Gastroesophageal sphincter (tissue), 4 donors: ENCODE data around the gene GLOD5. TPM values are rescaled to one million over a fixed set of nuclear protein-coding genes. Genes with fewer than 3 reads are reported as not detected.

Source experiments
- ATAC-seq: fragments of 150-250 bp; one replicate; pipeline ENCODE4 v1.9.1; 2016; ENCODE audit warnings: mild to moderate bottlenecking, moderate library complexity
- H3K27ac ChIP-seq, 4 donors: fragments of 200-600 bp; sonication (generic) in 3 of 4; 1 replicate in 3 of 4; 2 replicates in 1 of 4; pipeline ENCODE4 v1.5.1; 2016 to 2019
- H3K27me3 ChIP-seq: fragments of 200-600 bp; sonication (generic); one replicate; pipeline ENCODE4 v1.5.1; 2019
- H3K36me3 ChIP-seq, 2 donors: fragments of 200-600 bp; sonication (generic); one replicate each; pipeline ENCODE4 v1.5.1; 2019; ENCODE audit warnings: control low read depth in 1 of 2
- H3K4me1 ChIP-seq, 3 donors: fragments of 200-600 bp; sonication (generic); 1 replicate in 2 of 3; 2 replicates in 1 of 3; pipeline ENCODE4 v1.5.1; 2016 to 2019; ENCODE audit warnings: control low read depth in 2 of 3
- H3K4me3 ChIP-seq, 2 donors: fragments of 200-600 bp; sonication (generic); one replicate each; pipeline ENCODE4 v1.5.1; 2019; ENCODE audit warnings: mild to moderate bottlenecking in 1 of 2, moderate library complexity in 1 of 2
- H3K9me3 ChIP-seq, 3 donors: fragments of 200-600 bp; sonication (generic); one replicate each; pipeline ENCODE4 v1.5.1; 2017 to 2019; ENCODE audit warnings: control low read depth in 2 of 3
- EP300 ChIP-seq: sonication (generic); formaldehyde crosslinking; IDR thresholded peaks from one replicate; pipeline ENCODE4 v1.6.1; 2017; ENCODE audit warnings: antibody characterized with exemption, mild to moderate bottlenecking
- POLR2A ChIP-seq, 2 donors: fragments of 450-650 bp; IDR thresholded peaks; one replicate each; pipeline ENCODE4 v1.6.1; 2017; ENCODE audit warnings: antibody characterized with exemption in 2 of 2, mild to moderate bottlenecking in 2 of 2, moderate library complexity in 1 of 2
- POLR2AphosphoS5 ChIP-seq: sonication (generic); formaldehyde crosslinking; IDR thresholded peaks from one replicate; pipeline ENCODE4 v1.6.1; 2017; ENCODE audit warnings: antibody characterized with exemption
- WGBS, 2 donors: methylation state at CpG; one replicate each; pipeline ENCODE4 v1.1.5; 2018; ENCODE audit warnings: low coverage in 1 of 2; 5-methylcytosine and 5-hydroxymethylcytosine counted together
- total RNA-seq, 4 donors: library from RNA; depleted of rRNA; stranded (reverse); fragments of >200 nt; gene quantifications; one replicate each; pipeline ENCODE4 v1.1.0, GENCODE V29; 2016
- TF ChIP-seq, protein P1 (sequence below), 4 experiments: fragments of 200-600 bp in 2 of 4; fragments of 450-650 bp in 2 of 4; sonication (generic) in 1 of 4; IDR thresholded peaks; one replicate each; pipeline ENCODE4 v1.5.1; 2017 to 2019; ENCODE audit warnings: antibody characterized with exemption in 4 of 4, mild to moderate bottlenecking in 2 of 4, moderate library complexity in 2 of 4

The GLOD5 gene
- total RNA-seq, 4 donors from 2014 or later, result not detected

GRCh38 chrX:48728653-48729052 lies 32.9 kb upstream of the GLOD5 start:
- H3K4me1 ChIP-seq, result no peaks in the 10 kb centered on the region
- ATAC-seq, result no peak
- no peaks in the 10 kb centered on the region for H3K36me3 ChIP-seq
- H3K4me3 ChIP-seq, result no peak overlapping the region
- H3K9me3 ChIP-seq, result no peaks in the 10 kb centered on the region
- H3K27ac ChIP-seq, result no peak overlapping the region
- H3K27me3 ChIP-seq, result no peaks in the 10 kb centered on the region
- TF ChIP-seq EP300, result no peak
- TF ChIP-seq, protein P1, sequence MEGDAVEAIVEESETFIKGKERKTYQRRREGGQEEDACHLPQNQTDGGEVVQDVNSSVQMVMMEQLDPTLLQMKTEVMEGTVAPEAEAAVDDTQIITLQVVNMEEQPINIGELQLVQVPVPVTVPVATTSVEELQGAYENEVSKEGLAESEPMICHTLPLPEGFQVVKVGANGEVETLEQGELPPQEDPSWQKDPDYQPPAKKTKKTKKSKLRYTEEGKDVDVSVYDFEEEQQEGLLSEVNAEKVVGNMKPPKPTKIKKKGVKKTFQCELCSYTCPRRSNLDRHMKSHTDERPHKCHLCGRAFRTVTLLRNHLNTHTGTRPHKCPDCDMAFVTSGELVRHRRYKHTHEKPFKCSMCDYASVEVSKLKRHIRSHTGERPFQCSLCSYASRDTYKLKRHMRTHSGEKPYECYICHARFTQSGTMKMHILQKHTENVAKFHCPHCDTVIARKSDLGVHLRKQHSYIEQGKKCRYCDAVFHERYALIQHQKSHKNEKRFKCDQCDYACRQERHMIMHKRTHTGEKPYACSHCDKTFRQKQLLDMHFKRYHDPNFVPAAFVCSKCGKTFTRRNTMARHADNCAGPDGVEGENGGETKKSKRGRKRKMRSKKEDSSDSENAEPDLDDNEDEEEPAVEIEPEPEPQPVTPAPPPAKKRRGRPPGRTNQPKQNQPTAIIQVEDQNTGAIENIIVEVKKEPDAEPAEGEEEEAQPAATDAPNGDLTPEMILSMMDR (IDR thresholded peaks at IDR 0.05), result no peak
- no peak for TF ChIP-seq POLR2A (IDR thresholded peaks at IDR 0.05)
- TF ChIP-seq POLR2AphosphoS5, result no peak

- Histone ChIP-seq H3K4me3 (no peak overlapping the region), H3K4me1 (peaks cover 0 to 12% (median 0%) of the 10 kb centered on the region in 3 donors), H3K27me3 (no peaks in the 10 kb centered on the region), H3K36me3 (no peaks in the 10 kb centered on the region), H3K27ac (no peak overlapping the region), H3K9me3 (no peaks in the 10 kb centered on the region)
- WGBS, 2 donors, result 44 to 71% methylated on average over 1 of the region's 1 CpG
- ATAC-seq, result no peak
- no peak for TF ChIP-seq EP300
- TF ChIP-seq POLR2A (IDR thresholded peaks at IDR 0.05), result no peak
- no peak for TF ChIP-seq POLR2AphosphoS5
- TF ChIP-seq, protein P1 (IDR thresholded peaks at IDR 0.05), result no peak
These were observed 25.2 kb upstream of the GLOD5 start for GRCh38 chrX:48736303-48736702.

GRCh38 chrX:48736878-48737212 lies 24.7 kb upstream of the GLOD5 start:
- H3K4me3 ChIP-seq, result peak overlapping the region in 1 of 2 donors; percentile 59
- no peaks in the 10 kb centered on the region for H3K9me3 ChIP-seq
- H3K4me1 ChIP-seq, result peaks cover 0 to 12% (median 0%) of the 10 kb centered on the region in 3 donors
- ATAC-seq, result no peak
- no peaks in the 10 kb centered on the region for H3K27me3 ChIP-seq
- 0 to 49% methylated on average over 3 to 6 of the region's 10 CpGs for WGBS, 2 donors
- H3K27ac ChIP-seq, result peak overlapping the region in 3 of 4 donors; percentile 43 to 90 (median 84)
- no peaks in the 10 kb centered on the region for H3K36me3 ChIP-seq
- TF ChIP-seq POLR2A (IDR thresholded peaks at IDR 0.05) (no peak), EP300 (no peak), POLR2AphosphoS5 (no peak)
- TF ChIP-seq, protein P1 (IDR thresholded peaks at IDR 0.05), result no peak

GRCh38 chrX:48737213-48737938 lies 24.2 kb upstream of the GLOD5 start:
- WGBS, 2 donors, result 0% methylated on average over 1 to 5 of the region's 48 CpGs

More at GRCh38 chrX:48737213-48737938, 24.2 kb upstream of the GLOD5 start:
- H3K4me1 ChIP-seq, result peaks cover 0 to 12% (median 0%) of the 10 kb centered on the region in 3 donors
- H3K27ac ChIP-seq, result peak overlapping the region; percentile 84 to 97 (median 92)
- ATAC-seq, result peak; percentile 100
- TF ChIP-seq POLR2AphosphoS5, result peak; percentile 40
- no peak for TF ChIP-seq EP300
- TF ChIP-seq POLR2A (IDR thresholded peaks at IDR 0.05), result peak; percentile 24 to 53
- TF ChIP-seq, protein P1 (IDR thresholded peaks at IDR 0.05), result no peak
- H3K9me3 ChIP-seq, result no peaks in the 10 kb centered on the region
- peak overlapping the region; percentile 59 to 94 for H3K4me3 ChIP-seq
- no peaks in the 10 kb centered on the region for H3K27me3 ChIP-seq
- no peaks in the 10 kb centered on the region for H3K36me3 ChIP-seq
